ENCODE data around the gene DCXR. TPM values are rescaled to one million over a fixed set of nuclear protein-coding genes. Genes with fewer than 3 reads are reported as not detected.
A peak's percentile ranks its signal among the peaks of the same experiment; 100 is the strongest.

DCXR gene
- total and polyA plus RNA-seq, 2 of the 13 experiments (the other 11 are each of a cell fraction or from before 2014, with no cell fraction given) = 287 to 311 TPM

DNA sequence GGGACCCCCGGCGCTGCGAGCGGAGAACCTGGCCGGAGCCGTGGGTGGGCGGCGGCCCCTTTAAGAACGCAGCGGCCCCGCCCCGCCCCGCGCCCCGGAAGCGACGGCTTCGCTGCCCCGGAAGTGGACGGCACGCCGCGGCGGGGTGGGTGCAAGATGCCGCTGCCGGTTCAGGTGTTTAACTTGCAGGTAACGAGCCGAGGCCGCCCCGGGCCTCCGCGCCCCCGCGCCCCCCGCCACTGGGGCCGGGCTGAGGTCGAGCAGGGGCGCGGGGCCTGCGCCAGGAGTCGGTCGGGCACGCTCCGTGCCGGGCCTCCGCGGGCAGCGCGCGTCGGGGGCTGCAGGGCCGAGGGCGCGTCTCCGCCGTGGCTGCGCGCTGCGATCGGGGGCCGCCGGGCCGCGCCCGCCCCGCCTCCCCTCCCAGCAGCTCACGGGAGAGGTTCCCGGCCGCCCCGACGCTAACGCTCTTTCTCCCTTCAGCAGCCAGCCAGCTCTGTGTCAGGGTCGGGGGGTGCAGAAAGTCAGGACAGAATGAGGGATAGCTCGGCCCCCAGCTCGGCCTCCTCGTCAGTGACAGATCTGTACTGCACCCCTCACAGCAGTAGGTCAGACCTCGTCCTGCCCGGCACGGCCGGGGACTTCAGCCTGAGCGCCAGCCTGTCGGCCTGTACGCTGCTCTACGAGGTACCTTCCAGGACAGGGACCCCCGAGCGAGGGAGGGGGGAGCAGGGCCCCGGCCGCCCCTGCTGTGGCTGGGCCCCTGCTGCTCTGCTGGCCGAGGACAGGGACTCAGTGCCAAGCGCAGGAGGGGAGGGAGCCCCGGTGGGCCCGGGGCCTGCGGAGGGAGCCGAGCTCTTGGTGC lies 14.5 kb upstream of the DCXR start, which contains the start of the genes GPS1 and RFNG (continued):
- no peak for TF ChIP-seq ZNF44 (CRISPR knock-in tag; IDR thresholded peaks at IDR 0.05)
- no peak for TF ChIP-seq PHB2 (IDR thresholded peaks at IDR 0.05; ENCODE audit: partially characterized antibody)
- peak; percentile 73; the same call in 1 of the 2 replicates for TF ChIP-seq HDAC1 (CRISPR knock-in tag; IDR thresholded peaks at IDR 0.05)
- no peak for TF ChIP-seq SRSF1 (optimal IDR thresholded peaks at IDR 0.05; ENCODE audit: low read depth, low read length)
- TF ChIP-seq PHF8 (CRISPR knock-in tag; IDR thresholded peaks at IDR 0.05) = peak; percentile 1; the same call in 1 of the 2 replicates
- no peak for TF ChIP-seq SP1 (IDR thresholded peaks at IDR 0.05)
- TF ChIP-seq SP1 (CRISPR knock-in tag; IDR thresholded peaks at IDR 0.05) = peak; percentile 87
- TF ChIP-seq ZBTB43 (CRISPR knock-in tag; conservative IDR thresholded peaks at IDR 0.05) = 0 out of 2 replicates have a peak, but pooled peaks have one; percentile 7
- TF ChIP-seq ZNF614 (CRISPR knock-in tag; IDR thresholded peaks at IDR 0.05; ENCODE audit: borderline replicate concordance) = no peak
- TF ChIP-seq ZFY (CRISPR knock-in tag; IDR thresholded peaks at IDR 0.05) = peak; percentile 65; the same call in 1 of the 2 replicates
- no peak for TF ChIP-seq SNAPC4 (CRISPR knock-in tag; IDR thresholded peaks at IDR 0.05)
- TF ChIP-seq ZNF441 (CRISPR knock-in tag; IDR thresholded peaks at IDR 0.05; ENCODE audit: borderline replicate concordance) = no peak
- no peak for TF ChIP-seq ZNF556 (CRISPR knock-in tag; IDR thresholded peaks at IDR 0.05; ENCODE audit: borderline replicate concordance)
- TF ChIP-seq ZNF639 (CRISPR knock-in tag; conservative IDR thresholded peaks at IDR 0.05) = peak; percentile 57; the same call in 1 of the 2 replicates
- no peak for TF ChIP-seq ZNF572 (CRISPR knock-in tag; IDR thresholded peaks at IDR 0.05)
- peak; percentile 41; the same call in 1 of the 2 replicates for TF ChIP-seq FOXK1 (CRISPR knock-in tag; IDR thresholded peaks at IDR 0.05; ENCODE audit: borderline replicate concordance, low read depth)
- TF ChIP-seq, protein P1, sequence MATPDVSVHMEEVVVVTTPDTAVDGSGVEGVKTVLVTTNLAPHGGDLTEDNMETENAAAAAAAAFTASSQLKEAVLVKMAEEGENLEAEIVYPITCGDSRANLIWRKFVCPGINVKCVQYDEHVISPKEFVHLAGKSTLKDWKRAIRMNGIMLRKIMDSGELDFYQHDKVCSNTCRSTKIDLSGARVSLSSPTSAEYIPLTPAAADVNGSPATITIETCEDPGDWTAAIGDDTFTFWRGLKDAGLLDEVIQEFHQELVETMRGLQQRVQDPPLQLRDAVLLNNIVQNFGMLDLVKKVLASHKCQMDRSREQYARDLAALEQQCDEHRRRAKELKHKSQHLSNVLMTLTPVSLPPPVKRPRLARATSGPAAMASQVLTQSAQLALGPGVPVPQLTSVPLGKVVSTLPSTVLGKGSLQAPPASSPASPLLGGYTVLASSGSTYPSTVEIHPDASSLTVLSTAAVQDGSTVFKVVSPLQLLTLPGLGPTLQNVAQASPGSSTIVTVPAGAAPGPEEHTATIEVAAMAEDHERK (CRISPR knock-in tag; IDR thresholded peaks at IDR 0.05; ENCODE audit: low read depth) = peak; percentile 75
- no peak for TF ChIP-seq RNF2 (conservative IDR thresholded peaks at IDR 0.05; ENCODE audit: low read depth)
- TF ChIP-seq ZNF496 (CRISPR knock-in tag; IDR thresholded peaks at IDR 0.05; ENCODE audit: insufficient replicate concordance) = no peak
- TF ChIP-seq ZNF557 (CRISPR knock-in tag; IDR thresholded peaks at IDR 0.05) = no peak
- TF ChIP-seq GFI1 (CRISPR knock-in tag; IDR thresholded peaks at IDR 0.05; ENCODE audit: borderline replicate concordance) = no peak
